Myometrial cell (primary cell): Measurements from ENCODE around the gene RNF121. TPM values are rescaled to one million over a fixed set of nuclear protein-coding genes. Genes with fewer than 3 reads are reported as not detected.

Experiments
- total RNA-seq: library from RNA; depleted of rRNA; stranded (reverse); fragments of >200 nt; gene quantifications from 2 replicates; pipeline ENCODE4 v1.2.3, GENCODE V29; 2015

The RNF121 gene
- total RNA-seq: 25.7 and 27.7 TPM in 2 replicates

GRCh38 chr11:71928737-71929443, at the start of gene RNF121:
RNF121 (plus strand) TSS chr11:71929046; CDS start chr11:71929062, 16 bp downstream.

GRCh38 chr11:71927820-71928736, 768 bp upstream of the RNF121 start, which contains the start of gene XNDC1N:
XNDC1N (minus strand) TSS chr11:71928594; CDS start chr11:71923353, 5,241 bp downstream.

GRCh38 chr11:71998649-71999310, 69.9 kb downstream of the RNF121 start, which contains the start of gene IL18BP:
IL18BP (plus strand) TSS chr11:71998909; CDS start chr11:71999985, 1,076 bp downstream.

Other genes starting within 250 kb of the RNF121 start
- not detected in 2 replicates for gene DEFB108B, start 95.8 kb upstream of the RNF121 start, total RNA-seq
- gene DEFB131B, start 50.6 kb upstream of the RNF121 start, total RNA-seq: not detected in 2 replicates
- gene XNDC1N, start 452 bp upstream of the RNF121 start, total RNA-seq: 1.8 and 7.8 TPM in 2 replicates
- 0.86 and 0.89 TPM in 2 replicates for gene IL18BP, start 69.9 kb downstream of the RNF121 start, total RNA-seq
- 124 TPM in 2 replicates for gene NUMA1, start 151.5 kb downstream of the RNF121 start, total RNA-seq
- gene LRRC51, start 151.8 kb downstream of the RNF121 start, total RNA-seq: 4.3 and 8.7 TPM in 2 replicates
- gene LAMTOR1, start 174.3 kb downstream of the RNF121 start, total RNA-seq: 171 and 225 TPM in 2 replicates
- gene TOMT, start 176.9 kb downstream of the RNF121 start, total RNA-seq: 1.9 TPM in 1 of 2 replicates, not detected in the other
- gene ANAPC15, start 183.6 kb downstream of the RNF121 start, total RNA-seq: 52.3 and 85.6 TPM in 2 replicates
- not detected in 2 replicates for gene FOLR3, start 206.7 kb downstream of the RNF121 start, total RNA-seq